GM10266 (cell line): ENCODE measurements around the gene EEF1A1.
"Not testable (repeated sequence)": the region's sequence is repeated elsewhere in the genome, so short reads cannot be mapped to it uniquely, and the experiment has no call there.

Experiments used
- DNase-seq: peaks from one replicate; pipeline ENCODE4 v3.0.0; 2012; ENCODE audit errors: extremely low spot score
- CTCF ChIP-seq: IDR thresholded peaks from 2 replicates; pipeline ENCODE4 v1.5.1; 2012; ENCODE audit warnings: mild to moderate bottlenecking, low read depth; ENCODE audit not compliant: control insufficient read depth, insufficient read depth; ENCODE audit errors: missing control alignments

Gene EEF1A1

GRCh38 chr6:73506246-73506645, 14.6 kb downstream of the EEF1A1 start:
- no peak for DNase-seq
- TF ChIP-seq CTCF, result no peak

GRCh38 chr6:73505705-73506104, 15.1 kb downstream of the EEF1A1 start:
- not testable (repeated sequence) for DNase-seq

- no peak for TF ChIP-seq CTCF
- no peak for DNase-seq
Observed at GRCh38 chr6:73505142-73505541, 15.7 kb downstream of the EEF1A1 start.

GRCh38 chr6:73504160-73504559, 16.7 kb downstream of the EEF1A1 start:
- no peak for TF ChIP-seq CTCF
- DNase-seq, result no peak

GRCh38 chr6:73503027-73503772, 17.6 kb downstream of the EEF1A1 start:
- TF ChIP-seq CTCF, result no peak
- no peak for DNase-seq

- no peak for DNase-seq
- TF ChIP-seq CTCF, result no peak
Observed at GRCh38 chr6:73497915-73498314, 22.9 kb downstream of the EEF1A1 start.

GRCh38 chr6:73491377-73491776, 29.5 kb downstream of the EEF1A1 start:
- TF ChIP-seq CTCF, result no peak
- no peak for DNase-seq

GRCh38 chr6:73487473-73487872, 33.4 kb downstream of the EEF1A1 start:
- no peak for TF ChIP-seq CTCF
- DNase-seq, result no peak
